HG03175 (cell line): ENCODE results near the gene SRF.

Experiments
- ATAC-seq: cut with Tn5 transposase; IDR thresholded peaks from one replicate; pipeline ENCODE4 v1.9.1; 2021; ENCODE audit warnings: mild to moderate bottlenecking, moderate library complexity; ENCODE audit not compliant: unreplicated experiment

Gene SRF

DNA sequence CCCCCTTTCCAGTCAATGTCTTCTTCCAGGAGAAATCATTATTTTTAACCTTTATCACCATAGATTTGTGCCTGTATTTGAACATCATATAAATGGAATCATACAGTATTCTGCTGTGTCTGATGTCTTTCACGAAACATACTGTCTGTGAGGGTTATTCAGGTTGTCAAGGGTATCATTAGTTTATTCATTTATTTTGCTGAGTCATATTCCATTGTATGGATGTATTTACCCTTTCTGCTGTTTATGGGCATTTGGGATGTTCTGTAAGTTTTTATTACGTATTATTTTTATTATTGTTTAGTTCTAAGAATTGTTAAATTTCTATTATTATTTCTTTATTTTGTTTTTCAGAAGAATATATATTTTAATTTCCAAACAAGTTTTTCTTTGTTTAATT, 36.2 kb downstream of the SRF start:
- no peak for ATAC-seq

DNA sequence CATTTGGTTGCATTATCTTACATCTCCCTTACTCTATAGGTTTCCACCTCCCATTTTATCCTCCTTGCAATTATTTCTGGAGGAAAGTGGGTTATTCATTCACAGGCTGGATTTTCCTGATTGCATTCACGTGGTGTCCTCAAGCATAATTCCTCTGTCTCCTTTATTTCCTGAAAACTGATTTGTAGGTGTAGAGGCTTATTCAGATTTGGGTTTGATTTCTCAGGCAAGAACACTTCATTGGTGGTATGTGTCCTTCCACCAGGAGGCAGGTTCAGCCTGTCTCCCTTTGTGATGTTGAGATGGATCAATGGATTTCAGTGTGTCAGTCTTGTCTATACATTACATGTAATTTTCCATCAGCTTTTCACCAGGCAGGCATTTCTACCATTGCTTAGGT, 40.9 kb downstream of the SRF start:
- ATAC-seq, result no peak

- ATAC-seq, result no peak
Measured at GRCh38 chr6:43213431-43213830, 42.4 kb downstream of the SRF start.

DNA sequence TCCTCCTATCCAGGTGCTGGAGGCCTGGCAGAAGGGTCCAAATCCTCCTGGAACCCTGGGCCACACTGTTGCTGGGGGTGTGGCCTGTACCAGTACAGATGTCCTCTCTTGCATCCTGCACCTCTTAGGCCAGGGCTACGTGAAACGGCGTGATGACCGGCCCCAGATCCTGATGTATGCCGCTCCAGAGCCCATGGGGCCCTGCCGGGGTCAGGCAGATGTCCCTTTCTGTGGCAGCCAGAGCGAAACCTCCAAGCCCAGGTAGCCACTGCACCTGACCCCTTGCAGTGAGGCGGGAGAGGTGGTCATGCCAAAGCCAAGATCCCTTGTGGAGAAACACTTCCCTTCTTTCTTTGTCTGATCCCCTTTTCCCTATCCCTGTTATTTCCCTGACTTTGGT, 44.0 kb downstream of the SRF start:
- ATAC-seq, result no peak

DNA sequence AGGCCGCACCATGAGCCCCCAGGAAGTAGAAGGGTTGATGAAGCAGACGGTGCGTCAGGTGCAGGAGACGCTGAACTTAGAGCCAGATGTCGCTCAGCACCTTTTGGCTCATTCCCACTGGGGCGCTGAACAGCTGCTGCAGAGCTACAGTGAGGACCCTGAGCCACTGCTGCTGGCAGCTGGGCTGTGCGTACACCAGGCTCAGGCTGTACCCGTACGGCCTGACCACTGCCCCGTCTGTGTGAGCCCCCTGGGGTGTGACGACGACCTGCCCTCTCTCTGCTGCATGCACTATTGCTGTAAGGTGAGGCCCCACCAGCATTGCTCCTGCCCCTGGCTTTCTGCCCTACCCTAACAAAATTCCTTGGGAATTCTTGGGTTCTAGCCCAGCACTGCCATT, 45.1 kb downstream of the SRF start:
- no peak for ATAC-seq

- no peak for ATAC-seq
Measured at GRCh38 chr6:43217351-43217750, 46.3 kb downstream of the SRF start.

DNA sequence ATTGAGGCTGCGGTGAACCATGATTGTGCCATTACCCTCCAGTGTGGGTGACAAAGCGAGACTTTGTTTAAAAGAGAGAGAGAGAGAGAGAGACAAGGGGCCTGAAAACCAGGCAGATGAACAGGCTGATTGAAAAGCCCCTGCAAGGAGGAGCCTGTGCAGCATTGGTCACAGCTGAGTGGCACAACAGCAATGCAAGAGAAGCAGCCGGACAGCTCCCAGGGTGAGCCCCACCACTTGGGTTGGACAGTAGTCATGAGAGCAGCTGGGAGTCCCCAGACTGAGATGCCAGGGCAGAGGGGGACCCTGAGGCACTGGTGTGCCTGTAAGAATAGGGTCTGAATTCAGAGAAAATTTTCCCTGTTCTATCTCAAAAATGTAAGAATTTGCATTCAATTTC, 48.0 kb downstream of the SRF start:
- no peak for ATAC-seq

DNA sequence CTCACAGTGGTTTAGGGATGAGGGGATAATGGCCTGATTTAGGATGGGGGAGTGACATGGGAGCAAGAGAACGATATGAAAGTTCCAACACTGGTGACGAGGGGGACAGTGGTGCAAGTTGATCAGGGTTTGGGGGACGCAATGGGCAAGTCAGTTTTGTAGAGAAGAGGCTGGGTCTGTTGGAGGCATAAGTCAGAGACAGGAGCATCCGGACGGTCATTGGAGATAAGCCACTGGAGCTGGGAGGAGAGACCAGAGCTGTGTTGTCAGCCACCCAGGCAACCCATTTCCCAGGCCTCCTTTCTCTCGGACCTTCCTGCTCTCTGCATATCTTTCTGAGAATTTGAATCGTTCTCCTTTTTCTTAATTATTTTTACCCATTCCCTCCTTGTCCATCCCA, 48.7 kb downstream of the SRF start:
- ATAC-seq, result no peak

- no peak for ATAC-seq
Measured at GRCh38 chr6:43220439-43220951, 49.4 kb downstream of the SRF start.

DNA sequence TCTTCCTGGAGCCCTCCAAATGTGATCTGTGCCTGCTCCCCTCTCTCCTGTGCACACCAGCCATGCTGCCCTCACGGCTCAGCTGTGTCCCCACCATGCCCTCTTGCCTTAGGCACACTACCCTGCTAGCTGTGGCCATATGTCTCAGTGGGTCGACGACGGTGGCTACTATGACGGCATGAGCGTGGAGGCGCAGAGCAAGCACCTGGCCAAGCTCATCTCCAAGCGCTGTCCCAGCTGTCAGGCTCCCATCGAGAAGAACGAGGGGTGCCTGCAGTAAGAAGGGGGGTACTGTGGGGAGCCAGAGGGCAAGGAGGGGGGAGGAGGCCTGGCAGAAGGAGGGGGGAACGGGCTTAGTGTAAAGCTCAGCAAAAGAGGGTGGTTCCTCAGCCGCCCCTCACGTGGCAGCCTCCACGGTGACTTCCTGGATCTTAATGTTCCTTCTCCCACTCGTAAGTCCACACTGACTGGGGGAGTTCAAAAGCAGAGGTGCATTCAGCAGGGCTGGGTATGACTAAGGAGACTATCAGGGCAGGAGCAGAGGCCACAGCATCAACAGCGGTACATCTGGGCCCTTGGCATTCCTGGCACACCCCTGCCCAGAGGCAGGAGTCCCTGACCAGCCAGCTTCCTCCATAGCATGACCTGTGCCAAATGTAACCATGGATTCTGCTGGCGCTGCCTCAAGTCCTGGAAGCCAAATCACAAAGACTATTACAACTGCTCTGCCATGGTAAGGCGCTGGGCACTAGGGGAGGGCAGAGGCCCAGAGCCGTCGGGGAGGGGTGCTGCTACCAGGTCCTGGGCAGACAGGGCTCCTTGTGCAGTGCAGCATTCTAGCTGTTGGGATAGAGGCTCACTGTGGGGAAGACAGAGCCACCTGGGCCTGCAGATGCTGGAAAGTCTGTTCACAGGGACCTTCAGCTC, 50.2 kb downstream of the SRF start:
- no peak for ATAC-seq

GRCh38 chr6:43222418-43223059, 51.5 kb downstream of the SRF start:
- no peak for ATAC-seq

GRCh38 chr6:43223175-43223574, 52.1 kb downstream of the SRF start:
- no peak for ATAC-seq

- ATAC-seq, result no peak
Measured at GRCh38 chr6:43226192-43226851, 55.3 kb downstream of the SRF start.

DNA sequence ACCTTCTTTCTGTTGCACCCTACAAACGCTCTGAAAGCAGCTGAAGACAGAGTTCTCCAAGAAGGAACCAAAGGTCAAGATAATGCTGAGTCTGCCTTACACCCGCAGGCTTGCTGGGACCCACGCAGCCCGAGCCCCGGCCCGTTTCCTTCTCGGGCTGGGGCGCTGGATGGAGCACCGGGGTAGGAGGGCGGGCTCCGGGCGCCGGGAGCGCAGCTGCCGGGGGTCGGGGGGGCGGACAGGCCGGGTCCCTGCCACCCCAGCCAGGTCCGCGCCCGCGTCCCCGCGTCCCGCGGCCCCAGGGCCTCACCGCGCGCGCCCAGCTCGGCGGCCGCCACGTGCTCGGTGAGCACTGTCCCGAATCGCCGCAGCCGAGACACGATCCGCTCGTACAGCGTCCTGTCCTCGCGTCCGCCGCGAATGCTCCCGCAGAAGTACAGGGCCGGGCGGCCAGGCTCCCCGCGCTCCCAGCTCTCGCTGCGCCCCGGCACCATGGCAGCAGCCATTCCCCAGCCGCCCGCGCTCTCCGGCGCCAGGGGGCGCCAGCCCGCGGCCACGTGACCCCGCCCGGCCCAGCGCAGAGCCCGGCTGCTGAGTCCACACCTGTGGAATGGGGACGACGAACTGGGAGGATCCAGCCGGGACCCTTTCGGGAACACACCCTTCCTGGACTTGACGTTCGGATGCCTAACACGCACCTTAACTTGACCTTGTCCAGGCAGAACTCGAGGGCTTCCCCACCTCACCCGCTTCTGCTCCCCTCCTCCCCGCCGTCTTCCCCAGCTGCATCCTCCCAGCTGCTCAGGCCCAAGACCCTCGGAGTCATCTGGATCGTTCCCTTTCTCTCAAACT, 58.1 kb downstream of the SRF start, which contains the start of gene DNPH1:
DNPH1 (minus strand) TSS at position 531 of the 852 bp plus-strand sequence; CDS start at position 506, 25 bp downstream.
- ATAC-seq, result peak; percentile 80

- no peak for ATAC-seq
Measured at GRCh38 chr6:43229803-43230620, 58.9 kb downstream of the SRF start.

- ATAC-seq, result no peak
Measured at GRCh38 chr6:43231053-43231452, 60.0 kb downstream of the SRF start.
